ENCODE results near the gene CEP164. TPM values are rescaled to one million over a fixed set of nuclear protein-coding genes. Genes with fewer than 3 reads are reported as not detected.

Gene CEP164
- total RNA-seq, 1 experiment from 2014 or later: 22.2 TPM

- CTCF ChIA-PET: interaction anchor here (0.8 kb wide), 1 partner anchor 11 kb away, joined by 3 read pairs; no protein-coding TSS in a partner anchor
- no peak for ATAC-seq
- H3K9me2 ChIP-seq (ENCODE audit: insufficient read depth): no peaks in the 10 kb centered on the region
These were observed 109.6 kb downstream of the CEP164 start for GRCh38 chr11:117437041-117437790.

GRCh38 chr11:117437791-117438130 lies 110.1 kb downstream of the CEP164 start:
- Histone ChIP-seq H3K27ac (ENCODE audit: low read depth, low read length) (no peak overlapping the region), H2AFZ (ENCODE audit: low read depth, low read length, poor library complexity, severe bottlenecking) (no peak overlapping the region), H3K4me3 (replicated peaks in 1 of 2; ENCODE audit: low read depth in 1 of 2, low read length in 2 of 2) (no peak overlapping the region), H3K27me3 (ENCODE audit: insufficient read depth, low read length) (peaks cover 34% of the 10 kb centered on the region), H3K9ac (ENCODE audit: low read length) (no peak overlapping the region), H3K4me1 (ENCODE audit: control insufficient read depth in 1 of 2, insufficient read depth in 2 of 2, low read length in 2 of 2) (no peaks in the 10 kb centered on the region), H3K36me3 (ENCODE audit: control insufficient read depth in 1 of 2, insufficient read depth in 2 of 2, low read length in 2 of 2) (no peaks in the 10 kb centered on the region), H3K9me3 (ENCODE audit: control insufficient read depth in 1 of 2, insufficient read depth in 1 of 2, low read depth in 1 of 2, low read length in 2 of 2) (no peaks in the 10 kb centered on the region), H3K79me2 (ENCODE audit: insufficient read depth, low read length) (no peaks in the 10 kb centered on the region), H4K20me1 (ENCODE audit: insufficient read depth) (no peaks in the 10 kb centered on the region), H3K4me2 (ENCODE audit: low read length) (no peak overlapping the region), H3K9me2 (ENCODE audit: insufficient read depth) (no peaks in the 10 kb centered on the region)
- intact Hi-C loops (cut with micrococcal nuclease): no loop called here
- no peak for TF ChIP-seq REST (IDR thresholded peaks at IDR 0.05; ENCODE audit: low read depth)
- no peak for TF ChIP-seq CBX3 (IDR thresholded peaks at IDR 0.05; ENCODE audit: low read depth)
- no peak for TF ChIP-seq EZH2phosphoT487 (IDR thresholded peaks at IDR 0.05; ENCODE audit: borderline replicate concordance)
- TF ChIP-seq FOSL1 (IDR thresholded peaks at IDR 0.05; ENCODE audit: low read depth): no peak
- TF ChIP-seq SRF (IDR thresholded peaks at IDR 0.05; ENCODE audit: low read depth): no peak
- no peak for TF ChIP-seq EGR1 (IDR thresholded peaks at IDR 0.05; ENCODE audit: low read depth)
- TF ChIP-seq ATF3 (IDR thresholded peaks at IDR 0.05): no peak
- no peak for TF ChIP-seq CTCF (IDR thresholded peaks at IDR 0.05 in 2 of 3, conservative IDR thresholded peaks at IDR 0.05 in 1 of 3; ENCODE audit: borderline replicate concordance in 1 of 3, insufficient read depth in 1 of 3, low read depth in 2 of 3, low read length in 2 of 3)
- no peak for TF ChIP-seq CEBPB (IDR thresholded peaks at IDR 0.05; ENCODE audit: low read depth)
- no peak for TF ChIP-seq ZFX (IDR thresholded peaks at IDR 0.05)
- no peak for TF ChIP-seq RAD21 (IDR thresholded peaks at IDR 0.05; ENCODE audit: low read depth)
- TF ChIP-seq POLR2AphosphoS5 (IDR thresholded peaks at IDR 0.05; ENCODE audit: low read depth, low read length): no peak
- ATAC-seq: no peak
- no peak for DNase-seq (ENCODE audit: low read depth, low spot score)
- ChIA-PET CTCF (interaction anchor here (0.8 kb wide), 1 partner anchor 12 kb away, joined by 3 read pairs; no protein-coding TSS in a partner anchor), POLR2A (no interaction called here), RAD21 (ENCODE audit: low non-redundant PET in 1 of 2, low total read pairs in 2 of 2, uncharacterized antibody in 2 of 2, unreplicated experiment in 2 of 2) (no interaction called here)
- BruUV-seq (replicated peaks): no TSS peak

More at GRCh38 chr11:117437041-117437790, 109.6 kb downstream of the CEP164 start:
- ChIA-PET RAD21 (ENCODE audit: low non-redundant PET in 1 of 2, low total read pairs in 2 of 2, uncharacterized antibody in 2 of 2, unreplicated experiment in 2 of 2) (no interaction called here), POLR2A (no interaction called here)
- BruUV-seq (replicated peaks): no TSS peak
- Histone ChIP-seq H3K4me3 (replicated peaks in 1 of 2; ENCODE audit: low read depth in 1 of 2, low read length in 2 of 2) (no peak overlapping the region), H4K20me1 (ENCODE audit: insufficient read depth) (no peaks in the 10 kb centered on the region), H3K27me3 (ENCODE audit: insufficient read depth, low read length) (peaks cover 38% of the 10 kb centered on the region), H3K36me3 (ENCODE audit: control insufficient read depth in 1 of 2, insufficient read depth in 2 of 2, low read length in 2 of 2) (no peaks in the 10 kb centered on the region), H3K27ac (ENCODE audit: low read depth, low read length) (no peak overlapping the region), H3K79me2 (ENCODE audit: insufficient read depth, low read length) (no peaks in the 10 kb centered on the region), H3K9me3 (ENCODE audit: control insufficient read depth in 1 of 2, insufficient read depth in 1 of 2, low read depth in 1 of 2, low read length in 2 of 2) (no peaks in the 10 kb centered on the region), H3K4me1 (ENCODE audit: control insufficient read depth in 1 of 2, insufficient read depth in 2 of 2, low read length in 2 of 2) (no peaks in the 10 kb centered on the region), H3K4me2 (ENCODE audit: low read length) (no peak overlapping the region), H2AFZ (ENCODE audit: low read depth, low read length, poor library complexity, severe bottlenecking) (no peak overlapping the region), H3K9ac (ENCODE audit: low read length) (no peak overlapping the region)
- TF ChIP-seq SRF (IDR thresholded peaks at IDR 0.05; ENCODE audit: low read depth) (no peak), SIN3A (IDR thresholded peaks at IDR 0.05; ENCODE audit: low read depth) (no peak), POLR2AphosphoS5 (IDR thresholded peaks at IDR 0.05; ENCODE audit: low read depth, low read length) (no peak)
- intact Hi-C loops (cut with micrococcal nuclease): no loop called here
- DNase-seq (ENCODE audit: low read depth, low spot score): no peak
